CD1c-positive myeloid dendritic cell (primary cell): Measurements from ENCODE around the gene ZRANB2.

Experiments
- DNase-seq: peaks from one replicate; pipeline ENCODE4 v3.0.0-alpha.2; 2016; ENCODE audit errors: extremely low spot score

ZRANB2 gene

GRCh38 chr1:71080739-71081696 is at the start of gene ZRANB2:
Gene ZRANB2 (minus strand): TSS chr1:71081035. CDS start chr1:71080995, 40 bp downstream.
- peak; percentile 96 for DNase-seq

DNA sequence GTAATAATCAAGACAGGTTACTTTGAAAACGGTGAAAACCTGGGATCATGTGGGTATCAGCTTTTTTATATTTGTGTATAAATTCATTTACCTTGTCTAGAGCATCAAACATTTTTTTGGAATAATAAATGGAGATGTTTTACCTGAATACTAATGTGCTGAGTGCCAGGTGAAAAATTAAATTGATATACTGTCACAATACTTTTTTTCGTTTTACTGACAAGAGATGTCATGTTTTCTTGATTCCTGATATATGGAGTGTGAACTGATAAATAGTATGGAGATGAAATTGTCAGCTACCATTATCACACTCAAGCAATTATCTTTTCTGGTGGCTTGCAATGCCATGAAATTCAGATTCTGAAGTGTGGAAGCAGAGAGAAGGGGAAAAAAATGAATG is 47.2 kb upstream of the ZRANB2 start:
- no peak for DNase-seq

DNA sequence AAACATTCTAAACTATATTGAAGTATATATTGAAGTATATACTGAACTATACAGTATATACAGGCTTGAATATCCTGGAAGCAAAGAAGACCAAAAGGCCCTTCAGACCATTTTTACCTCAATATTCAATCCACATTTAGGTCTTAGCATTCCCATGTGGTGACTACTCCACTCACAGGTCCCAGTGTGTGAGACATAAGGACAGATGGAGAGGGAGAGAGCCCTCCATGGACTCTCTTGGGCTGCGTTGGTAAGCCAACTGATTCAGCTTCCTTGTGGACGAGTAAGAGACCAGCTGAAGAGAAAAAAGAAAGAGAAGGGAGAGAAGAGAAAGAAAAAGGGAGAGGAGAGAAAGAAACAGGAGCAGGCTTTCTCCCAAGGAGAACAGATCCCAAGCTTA is 37.3 kb upstream of the ZRANB2 start:
- no peak for DNase-seq

DNA sequence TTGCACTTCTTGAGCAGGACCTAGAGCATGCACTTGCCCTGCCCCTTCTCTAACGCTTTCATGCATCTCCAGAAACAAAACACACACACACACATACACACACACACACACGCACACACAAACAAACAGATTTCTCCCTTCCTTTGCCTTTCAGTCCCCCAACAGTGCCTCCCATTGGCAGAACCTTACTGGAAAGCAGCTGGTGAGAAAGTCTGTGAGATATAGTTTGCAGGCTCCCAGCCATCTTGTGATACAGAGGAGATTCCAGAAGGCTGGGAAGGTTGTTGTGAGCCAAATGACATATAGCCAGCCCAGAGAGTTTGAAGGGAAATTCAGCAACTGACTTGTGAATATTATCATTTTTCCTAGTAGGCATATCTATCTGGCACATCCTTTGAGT is 35.9 kb upstream of the ZRANB2 start:
- no peak for DNase-seq

GRCh38 chr1:71106658-71107322 is 26.0 kb upstream of the ZRANB2 start:
- no peak for DNase-seq

- DNase-seq, result no peak
These were observed 23.6 kb upstream of the ZRANB2 start for GRCh38 chr1:71104417-71104816.

- DNase-seq, result no peak
These were observed 21.1 kb upstream of the ZRANB2 start for GRCh38 chr1:71101839-71102376.

DNA sequence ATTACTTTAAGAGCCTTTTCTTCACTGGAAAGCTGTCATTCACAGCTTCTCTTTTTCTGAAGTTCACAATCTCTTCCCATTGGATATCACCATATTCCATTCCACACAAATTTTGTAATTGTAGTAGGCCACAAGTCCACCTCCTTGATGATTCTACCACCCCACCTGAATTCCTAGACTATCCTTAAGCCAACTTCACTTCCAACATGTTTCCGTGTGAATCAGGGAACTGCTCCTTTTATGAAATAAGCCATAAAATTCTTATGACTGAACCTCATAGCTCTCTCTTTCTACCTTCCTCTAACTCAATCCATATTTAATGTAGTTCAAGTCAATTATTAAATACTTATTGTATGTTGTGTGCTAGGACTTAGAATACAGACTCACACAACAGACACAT is 16.6 kb upstream of the ZRANB2 start:
- DNase-seq, result no peak

- no peak for DNase-seq
These were observed 14.1 kb upstream of the ZRANB2 start for GRCh38 chr1:71094913-71095312.

GRCh38 chr1:71093938-71094337 is 13.1 kb upstream of the ZRANB2 start:
- no peak for DNase-seq

GRCh38 chr1:71089536-71090270 is 8.9 kb upstream of the ZRANB2 start:
- no peak for DNase-seq

GRCh38 chr1:71088645-71089287 is 7.9 kb upstream of the ZRANB2 start:
- DNase-seq, result no peak

- no peak for DNase-seq
These were observed 6.9 kb upstream of the ZRANB2 start for GRCh38 chr1:71087713-71088112.

DNA sequence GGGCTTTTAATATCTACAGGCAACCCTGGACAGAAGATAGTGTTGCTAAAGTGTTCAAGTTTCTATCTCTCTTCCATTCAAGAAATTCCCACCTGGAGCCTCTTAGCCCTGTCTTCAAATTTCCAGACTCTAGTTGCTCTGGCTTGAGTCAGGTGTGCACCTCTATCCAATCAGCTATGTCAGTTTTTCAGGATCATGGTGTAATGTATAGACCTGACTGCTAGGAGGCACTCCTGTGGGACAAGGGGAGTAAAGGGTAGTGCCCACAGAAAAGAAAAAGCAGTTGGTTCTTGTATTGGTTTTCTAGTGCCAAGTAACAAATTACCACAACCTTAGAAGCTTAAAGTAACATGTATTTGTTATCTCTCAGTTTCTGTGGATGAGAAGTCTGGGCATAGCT is 6.2 kb upstream of the ZRANB2 start:
- DNase-seq, result no peak

DNA sequence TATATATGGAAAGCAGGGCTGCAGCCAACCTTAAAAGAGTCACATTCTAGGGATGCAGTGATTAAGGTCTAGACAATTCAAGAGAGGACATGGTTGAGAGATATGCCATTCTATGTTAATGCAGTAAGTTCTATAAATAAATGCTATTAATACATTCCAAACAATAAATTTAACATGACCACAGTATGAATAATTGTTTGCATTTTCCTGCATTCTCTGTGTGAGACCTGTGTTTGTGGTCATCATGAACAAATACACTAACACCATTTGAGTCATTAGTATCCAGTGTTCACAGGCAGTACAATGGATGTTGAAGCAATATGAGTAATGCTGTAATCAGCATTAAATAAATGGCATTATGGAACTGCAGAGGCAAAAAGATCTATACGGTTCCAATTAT is 5.5 kb upstream of the ZRANB2 start:
- DNase-seq, result no peak

DNA sequence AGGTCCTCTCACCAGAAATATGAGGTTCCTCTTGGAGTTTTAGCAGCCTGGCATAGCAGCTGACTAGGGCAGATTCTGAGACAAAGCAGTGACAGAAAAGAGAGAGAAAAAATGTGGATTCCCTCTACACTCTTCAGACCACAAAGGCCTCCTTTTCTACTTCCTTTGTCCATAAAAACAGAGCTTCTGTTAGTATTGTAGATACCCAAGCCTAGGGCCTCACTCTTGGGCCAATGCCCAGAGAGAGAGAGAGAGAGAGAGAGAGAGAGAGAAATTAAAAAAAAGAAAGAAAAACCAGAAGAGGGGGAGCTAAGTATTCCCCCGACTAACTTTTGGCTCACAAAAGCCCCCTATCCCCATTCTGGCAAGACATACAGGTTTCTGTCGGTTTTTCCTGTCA is 2.4 kb upstream of the ZRANB2 start:
- no peak for DNase-seq

GRCh38 chr1:71081697-71082080 is 854 bp upstream of the ZRANB2 start:
- no peak for DNase-seq

- DNase-seq, result peak; percentile 37
These were observed 551 bp downstream of the ZRANB2 start for GRCh38 chr1:71080230-71080738.

- no peak for DNase-seq
These were observed 6.2 kb downstream of the ZRANB2 start for GRCh38 chr1:71074681-71075080.

DNA sequence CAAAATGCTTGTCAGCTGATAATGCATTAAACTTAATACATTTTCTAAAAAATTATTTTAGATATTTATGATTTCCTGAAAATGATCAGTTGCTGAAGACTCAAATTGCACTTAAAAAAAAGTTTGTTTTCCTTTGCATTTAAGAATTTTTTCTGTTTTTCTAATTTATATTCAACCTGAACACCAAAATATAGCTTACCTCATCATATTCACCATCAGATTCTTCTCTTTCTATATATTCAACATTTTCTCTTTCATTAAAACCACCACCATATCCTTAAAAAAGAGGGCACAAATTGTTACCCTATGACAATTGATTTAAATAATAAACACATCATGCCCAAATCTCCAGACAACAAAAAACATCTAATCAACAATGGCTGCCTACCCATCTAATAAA is 8.6 kb downstream of the ZRANB2 start:
- DNase-seq, result no peak

GRCh38 chr1:71071720-71072119 is 9.1 kb downstream of the ZRANB2 start:
- DNase-seq, result no peak
